ENCODE measurements around the gene ABI3BP.

GRCh38 chr3:100927775-100928174 is 65.4 kb downstream of the ABI3BP start:
- TF ChIP-seq GATA3 (IDR thresholded peaks at IDR 0.05; ENCODE audit: low read depth, low read length) (no peak), GATA2 (IDR thresholded peaks at IDR 0.05; ENCODE audit: low read depth, low read length) (no peak)

All from SH-SY5Y (cell line).